GM18499 (cell line): ENCODE results near the gene CNTFR.
"Not testable (repeated sequence)": the region's sequence is repeated elsewhere in the genome, so short reads cannot be mapped to it uniquely, and the experiment has no call there.

Experiments
- ATAC-seq: cut with Tn5 transposase; IDR thresholded peaks from one replicate; pipeline ENCODE4 v1.9.1; 2021; ENCODE audit warnings: moderate number of reproducible peaks; ENCODE audit not compliant: insufficient read depth, unreplicated experiment

CNTFR gene

GRCh38 chr9:34589636-34590380 is at the start of gene CNTFR:
Gene CNTFR, minus strand, starts transcription at chr9:34589724. Its CDS starts 20,743 bp downstream, at chr9:34568981.
- no peak for ATAC-seq

GRCh38 chr9:34639322-34639721 is 49.8 kb upstream of the CNTFR start:
- not testable (repeated sequence) for ATAC-seq

GRCh38 chr9:34638138-34638445 is 48.6 kb upstream of the CNTFR start:
- ATAC-seq = no peak

GRCh38 chr9:34637356-34638137 is 48.0 kb upstream of the CNTFR start, which contains the start of gene SIGMAR1:
Gene SIGMAR1, minus strand, starts transcription at chr9:34637787. Its CDS starts 90 bp downstream, at chr9:34637697.
- peak; percentile 41 for ATAC-seq

GRCh38 chr9:34636791-34637355 is 47.3 kb upstream of the CNTFR start:
- ATAC-seq = no peak

- no peak for ATAC-seq
Measured at GRCh38 chr9:34635556-34635955, 46.0 kb upstream of the CNTFR start.

- ATAC-seq = no peak
Measured at GRCh38 chr9:34634551-34635248, 45.2 kb upstream of the CNTFR start.

GRCh38 chr9:34633851-34634550 is 44.5 kb upstream of the CNTFR start:
- ATAC-seq = no peak

- ATAC-seq = no peak
Measured at GRCh38 chr9:34633166-34633565, 43.6 kb upstream of the CNTFR start.

GRCh38 chr9:34630402-34631154 is 41.1 kb upstream of the CNTFR start:
- ATAC-seq = no peak

GRCh38 chr9:34629491-34629808 is 39.9 kb upstream of the CNTFR start:
- ATAC-seq = no peak

- ATAC-seq = no peak
Measured at GRCh38 chr9:34628656-34629490, 39.3 kb upstream of the CNTFR start, which contains the start of gene ARID3C. Gene ARID3C, minus strand, starts transcription at chr9:34629066. Its CDS starts 1,052 bp downstream, at chr9:34628014.

- no peak for ATAC-seq
Measured at GRCh38 chr9:34627716-34628655, 38.5 kb upstream of the CNTFR start.

- ATAC-seq = no peak
Measured at GRCh38 chr9:34625186-34625486, 35.6 kb upstream of the CNTFR start.

GRCh38 chr9:34624475-34625185 is 35.1 kb upstream of the CNTFR start:
- ATAC-seq = no peak

GRCh38 chr9:34623374-34624235 is 34.1 kb upstream of the CNTFR start:
- no peak for ATAC-seq
